ENCODE results near the gene SPOP. TPM values are rescaled to one million over a fixed set of nuclear protein-coding genes. Genes with fewer than 3 reads are reported as not detected.
"Not testable (repeated sequence)": the region's sequence is repeated elsewhere in the genome, so short reads cannot be mapped to it uniquely, and the experiment has no call there.

SPOP gene
- 10 to 100 TPM; 60.5 to 69.5 TPM for total RNA-seq
- long read RNA-seq, transcript SPOP-206 (10 exons, 1,865 nt), result major isoform, 51 of 92 reads
- long read RNA-seq, partial matches to known transcripts, result 2 of 92 reads
- long read RNA-seq, other reads (novel, unspliced or antisense), result 32 of 92 reads

DNA sequence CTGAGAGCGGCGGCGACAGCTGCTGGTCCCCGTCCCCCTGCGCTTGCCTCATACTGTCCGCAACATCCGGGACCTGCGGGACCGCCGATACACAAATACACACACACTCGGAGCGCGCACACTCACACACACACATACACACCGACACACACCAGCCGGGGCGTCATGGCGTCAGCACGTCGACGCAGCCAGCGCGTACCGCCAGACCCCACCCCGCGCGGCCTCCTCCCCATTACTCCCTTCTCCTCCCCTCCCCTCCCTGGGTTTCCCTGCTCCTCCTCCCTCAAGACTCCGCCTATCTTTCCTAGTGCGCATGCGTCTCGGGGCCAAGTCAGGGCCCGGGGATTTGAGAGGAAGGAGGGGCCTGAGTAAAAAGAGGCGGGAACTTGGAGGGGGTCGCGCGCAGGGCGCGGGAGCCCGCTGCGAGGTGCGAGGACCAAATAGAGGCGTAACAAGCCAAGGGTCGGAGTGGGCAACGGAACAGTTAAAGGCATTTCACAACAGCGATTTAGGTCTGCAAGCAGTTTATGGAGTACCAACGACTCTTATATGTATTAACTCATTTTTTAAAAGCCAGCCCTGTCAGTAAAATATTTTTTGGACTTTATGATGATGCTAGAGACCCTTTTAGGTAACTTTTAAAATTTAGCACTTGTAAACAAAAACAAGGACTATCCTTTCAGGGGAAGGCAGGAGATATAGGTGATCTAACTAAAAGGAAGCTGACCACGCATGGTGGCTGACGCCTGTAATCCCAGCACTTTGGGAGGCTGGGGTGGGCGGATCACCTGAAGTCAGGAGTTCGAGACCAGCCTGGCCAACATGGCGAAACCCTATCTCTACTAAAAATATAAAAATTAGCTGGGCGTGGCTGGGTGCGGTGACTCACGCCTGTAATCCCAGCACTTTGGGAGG lies at the start of gene SPOP:
Gene SPOP (minus strand): TSS at position 165 of the 915 bp plus-strand sequence. CDS start 55,287 bp downstream, outside the sequence.
- intact Hi-C loops (cut with DNase I), result loop anchor here in 1 of 2 donors (5.0 kb wide), 1 partner anchor 101 kb away; the partner anchor contains the start of gene NXPH3
- DNase-seq (peak; percentile 100), ATAC-seq (peak; percentile 98 to 99)

GRCh38 chr17:49727380-49727779 lies 49.5 kb upstream of the SPOP start:
- intact Hi-C loops (cut with DNase I), result no loop called here
- DNase-seq (no peak), ATAC-seq (no peak)

GRCh38 chr17:49725452-49726130 lies 47.7 kb upstream of the SPOP start:
- DNase-seq (no peak), ATAC-seq (no peak)
- intact Hi-C loops (cut with DNase I), result no loop called here

GRCh38 chr17:49724552-49724951 lies 46.7 kb upstream of the SPOP start:
- not testable (repeated sequence) for DNase-seq, ATAC-seq
- intact Hi-C loops (cut with DNase I), result loop anchor here in 1 of 2 donors (5.0 kb wide), 1 partner anchor 33 kb away; no protein-coding TSS in a partner anchor

- ATAC-seq, result peak; percentile 74 to 88
- intact Hi-C loops (cut with DNase I), result loop anchor here in 1 of 2 donors (5.0 kb wide), 1 partner anchor 34 kb away; no protein-coding TSS in a partner anchor
- peak; percentile 55 for DNase-seq
Measured at GRCh38 chr17:49723423-49723822, 45.5 kb upstream of the SPOP start.

DNA sequence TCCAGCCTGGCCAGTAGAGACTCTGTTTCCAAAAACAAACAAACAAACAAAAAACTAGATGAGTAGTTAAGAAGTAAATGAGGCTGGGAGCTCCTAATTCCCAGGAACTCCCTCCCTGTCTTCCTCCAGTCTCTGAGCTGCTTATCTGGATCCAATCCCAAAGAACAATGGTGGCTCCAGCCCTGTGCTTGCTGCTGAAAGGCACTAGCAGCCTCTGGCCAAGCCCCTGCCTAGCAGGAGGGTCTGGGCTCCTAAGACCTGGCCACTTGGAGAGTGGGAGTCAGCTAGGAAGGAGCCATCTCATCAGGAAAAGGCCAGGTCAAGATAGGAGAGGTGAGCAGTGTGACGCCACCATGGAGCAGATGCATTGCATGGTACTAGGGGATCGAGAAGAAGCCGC lies 44.2 kb upstream of the SPOP start:
- intact Hi-C loops (cut with DNase I), result loop anchor here in 1 of 2 donors (5.0 kb wide), 1 partner anchor 35 kb away; no protein-coding TSS in a partner anchor
- no peak for DNase-seq
- ATAC-seq, result no peak

- peak; percentile 33 for DNase-seq
- peak; percentile 32 to 33 for ATAC-seq
- intact Hi-C loops (cut with DNase I), result no loop called here
Measured at GRCh38 chr17:49717371-49717861, 39.5 kb upstream of the SPOP start.

DNA sequence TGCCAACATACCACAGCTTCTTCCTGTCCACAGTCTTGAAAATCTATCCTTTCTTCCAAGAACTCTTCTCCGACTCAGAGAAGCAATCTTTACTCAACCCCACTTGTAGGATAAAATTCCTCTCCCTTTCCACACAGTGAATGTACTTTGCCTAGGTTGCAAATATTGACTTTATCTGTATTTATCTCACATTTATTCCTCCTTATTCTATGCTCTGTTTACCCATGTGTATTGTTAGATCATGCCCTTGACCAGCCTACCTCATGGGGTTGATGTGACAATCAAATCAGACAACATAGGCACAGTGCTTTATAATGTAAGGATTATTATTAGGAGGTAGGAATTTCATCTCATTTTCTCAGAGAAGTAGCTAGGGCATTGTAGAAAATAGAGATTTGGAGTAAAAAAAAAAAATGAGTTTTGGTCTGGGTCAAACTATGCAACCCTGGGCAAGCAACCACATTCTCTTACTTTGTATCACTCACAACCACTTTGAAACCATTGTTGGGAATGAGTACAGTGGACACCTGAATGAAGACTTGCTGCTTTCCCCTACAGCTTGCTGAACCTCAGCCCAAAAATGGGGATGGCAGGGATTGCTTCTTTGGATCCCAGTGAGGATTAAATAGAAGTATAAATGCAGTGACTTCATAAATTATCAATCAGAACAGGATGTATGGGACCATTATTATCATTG lies 38.9 kb upstream of the SPOP start:
- DNase-seq (no peak), ATAC-seq (no peak)
- intact Hi-C loops (cut with DNase I), result no loop called here

DNA sequence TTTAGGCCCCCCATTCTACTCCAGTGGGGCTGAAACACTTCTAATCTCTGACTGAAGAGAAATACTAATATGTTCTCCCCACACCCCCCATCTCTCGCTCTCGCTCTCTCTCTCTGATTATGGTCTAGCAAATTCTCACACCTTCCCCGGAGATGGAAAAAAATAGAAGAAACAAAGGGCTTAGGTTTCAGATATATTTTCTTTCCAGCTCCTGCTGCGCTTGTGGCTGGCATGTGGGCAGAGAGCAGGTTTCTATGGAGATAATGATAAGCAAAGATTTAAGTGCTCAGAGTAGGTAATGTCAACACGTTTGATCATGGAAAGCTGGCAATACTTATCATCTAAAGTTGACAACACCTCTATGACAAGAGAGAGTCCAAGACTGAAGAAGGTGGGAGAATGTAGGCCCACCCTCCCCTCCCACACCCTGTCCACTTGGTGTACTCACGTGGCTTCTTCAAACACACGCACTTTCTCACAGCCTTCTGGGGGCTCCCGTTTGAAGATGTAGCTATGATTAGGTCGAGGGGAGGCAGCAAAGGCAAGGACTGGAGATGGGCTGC lies 37.9 kb upstream of the SPOP start:
- no peak for DNase-seq
- intact Hi-C loops (cut with DNase I), result no loop called here
- ATAC-seq, result peak; percentile 32 to 61

- no peak for ATAC-seq
- no peak for DNase-seq
- intact Hi-C loops (cut with DNase I), result no loop called here
Measured at GRCh38 chr17:49715216-49715615, 37.3 kb upstream of the SPOP start.

DNA sequence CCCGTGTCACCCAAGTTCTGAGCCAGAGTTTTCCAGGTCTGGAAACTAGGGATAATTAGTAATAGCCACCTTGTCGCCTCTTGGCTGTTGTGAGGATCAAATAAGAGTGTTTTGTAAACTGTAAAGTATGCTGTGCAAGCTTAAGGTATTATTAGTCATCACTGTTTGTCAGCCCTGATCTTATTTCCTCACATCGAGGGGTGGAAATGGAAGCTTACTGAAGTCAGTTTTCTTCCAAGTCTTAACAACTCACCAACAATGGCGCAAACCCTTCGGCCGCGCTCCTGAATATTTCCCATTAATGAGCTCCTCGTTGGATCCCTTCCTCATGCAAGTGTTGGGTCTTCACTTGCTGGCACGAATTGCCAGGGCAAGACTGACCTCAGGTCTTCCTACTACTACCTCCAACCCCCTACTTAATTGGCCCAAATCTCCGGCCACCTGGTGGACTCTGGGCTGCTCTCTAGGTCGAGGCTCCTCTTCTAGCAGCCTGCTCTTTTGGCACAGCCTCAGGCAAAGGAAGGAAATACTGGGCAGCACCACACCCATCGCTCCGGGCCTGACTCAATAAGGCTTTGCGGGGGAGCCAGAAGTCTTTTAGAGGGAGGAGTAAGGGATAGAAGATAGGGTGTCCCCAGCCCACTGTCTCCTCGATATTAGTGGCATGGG lies 30.8 kb upstream of the SPOP start:
- ATAC-seq, result peak in 1 of 2 donors; percentile 38
- intact Hi-C loops (cut with DNase I), result loop anchor here (2.0 to 5.0 kb wide), 3 partner anchors 69 to 144 kb away; no protein-coding TSS in a partner anchor
- peak; percentile 55 for DNase-seq

DNA sequence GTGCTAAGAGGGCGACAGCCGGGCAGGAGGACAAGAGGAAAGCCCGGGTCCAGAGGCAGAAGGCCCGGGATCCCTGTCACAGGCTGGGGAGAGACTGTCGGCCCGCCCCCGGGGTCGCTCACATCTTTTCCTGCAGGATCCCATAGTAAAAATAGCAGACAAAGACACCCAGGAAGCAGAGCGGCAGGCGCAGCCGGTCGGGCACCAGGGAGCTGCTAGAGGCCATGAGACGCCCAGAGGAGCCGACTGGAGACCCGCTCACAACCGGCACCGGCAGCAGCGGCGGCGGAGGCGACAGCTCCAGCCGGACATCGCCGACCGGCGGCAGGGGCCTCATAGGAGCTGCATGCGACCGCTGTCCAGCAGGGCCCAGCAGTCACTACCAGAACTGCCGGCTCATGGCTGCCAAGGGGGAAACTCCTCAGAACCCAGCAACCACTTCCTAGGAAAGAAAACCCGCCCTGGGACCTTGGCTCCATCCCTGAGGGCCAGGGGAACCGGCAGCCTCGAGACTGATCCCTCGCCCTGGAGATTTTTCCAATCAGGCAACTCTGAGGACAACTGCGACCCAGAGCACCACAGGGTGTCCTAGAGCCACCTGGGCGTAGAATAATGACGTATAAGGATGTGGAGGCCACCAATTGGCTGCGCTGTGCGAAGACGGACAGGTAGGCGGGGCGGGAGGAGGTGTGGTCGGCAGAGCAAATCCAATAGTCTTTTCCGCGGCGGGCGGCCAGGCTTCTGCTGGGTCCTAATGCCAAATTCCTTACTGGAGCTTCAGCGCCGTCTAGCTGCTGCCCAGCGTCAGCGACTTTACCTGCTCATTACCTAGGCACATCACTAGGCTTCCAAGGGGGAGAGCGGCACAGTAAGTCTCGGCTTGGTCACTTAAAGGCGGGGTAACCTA lies 30.0 kb upstream of the SPOP start, which contains the start of gene SLC35B1:
Gene SLC35B1 (minus strand): TSS at position 357 of the 907 bp plus-strand sequence. CDS start 131 bp downstream, at position 226.
- peak; percentile 99 to 100 for ATAC-seq
- peak; percentile 99 for DNase-seq
- intact Hi-C loops (cut with DNase I), result loop anchor here (2.0 to 5.0 kb wide), 3 partner anchors 69 to 144 kb away; no protein-coding TSS in a partner anchor

- intact Hi-C loops (cut with DNase I), result loop anchor here (5.0 kb wide), 2 partner anchors 70 to 145 kb away; no protein-coding TSS in a partner anchor
- DNase-seq (no peak), ATAC-seq (no peak)
Measured at GRCh38 chr17:49707246-49707607, 29.3 kb upstream of the SPOP start.

GRCh38 chr17:49705254-49705653 lies 27.4 kb upstream of the SPOP start:
- DNase-seq (no peak), ATAC-seq (no peak)
- intact Hi-C loops (cut with DNase I), result loop anchor here (5.0 kb wide), 2 partner anchors 72 to 147 kb away; no protein-coding TSS in a partner anchor

DNA sequence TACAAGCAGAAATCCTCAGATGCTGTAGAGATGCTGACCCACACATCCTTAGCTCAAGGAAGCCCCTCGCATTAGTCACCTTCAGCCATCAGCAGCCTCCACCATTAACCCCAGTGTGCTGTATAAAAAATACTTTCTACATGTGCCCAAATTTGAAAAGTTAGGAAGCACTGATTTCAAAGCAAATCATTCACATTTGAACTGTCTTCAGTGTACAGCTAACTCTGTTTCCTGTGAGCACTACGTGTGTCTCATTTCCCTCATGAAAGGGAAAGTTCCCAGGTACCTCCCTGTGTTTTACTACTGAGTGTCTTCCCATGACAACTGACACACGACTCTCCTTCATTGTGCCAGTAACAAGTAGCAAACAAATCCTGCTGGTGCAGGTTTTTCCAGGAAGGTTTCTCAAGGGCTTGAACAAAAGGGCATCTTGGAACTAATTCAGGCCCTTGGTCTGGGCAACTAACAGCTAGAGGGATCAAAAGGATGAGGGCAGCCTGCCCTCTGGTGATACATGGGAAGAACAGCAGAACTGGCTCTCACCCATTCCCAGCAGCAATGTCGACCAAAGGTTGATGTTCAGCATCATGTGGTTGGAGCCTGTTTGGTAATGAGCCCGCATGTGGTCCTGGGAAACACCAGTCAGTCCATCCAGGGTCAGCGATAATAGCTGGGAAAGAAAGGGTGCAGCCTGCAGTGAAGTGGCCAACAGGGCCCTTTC lies 25.8 kb upstream of the SPOP start:
- ATAC-seq (no peak), DNase-seq (no peak)
- intact Hi-C loops (cut with DNase I), result loop anchor here in 1 of 2 donors (5.0 kb wide), 1 partner anchor 294 kb away; the partner anchor contains the start of gene DLX3

DNA sequence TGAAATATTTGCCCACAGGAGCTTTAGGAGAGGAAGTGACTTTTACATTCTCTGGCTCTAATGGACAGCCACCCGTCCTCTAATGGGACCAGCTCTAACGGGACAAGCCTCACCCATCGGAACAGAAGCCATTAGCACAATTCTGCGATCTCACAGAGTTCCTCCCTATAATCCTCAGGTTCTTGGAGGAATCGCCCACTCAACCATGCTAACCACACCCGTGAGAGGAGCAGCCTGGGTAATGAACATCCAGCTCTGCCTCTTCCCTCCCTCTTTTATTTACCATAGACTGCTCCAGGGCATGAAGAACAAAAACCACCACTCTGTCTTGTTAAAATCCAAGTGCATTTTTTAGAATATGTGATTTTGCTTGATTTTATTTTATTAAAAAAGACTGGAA lies 23.1 kb upstream of the SPOP start:
- intact Hi-C loops (cut with DNase I), result loop anchor here in 1 of 2 donors (5.0 kb wide), 1 partner anchor 296 kb away; the partner anchor contains the start of gene DLX3
- no peak for DNase-seq
- no peak for ATAC-seq
